Activated B cell treated with CpG ODN at 0.5 μM for 24 hours (primary cell): ENCODE data around the gene CEACAM3. TPM values are rescaled to one million over a fixed set of nuclear protein-coding genes. Genes with fewer than 3 reads are reported as not detected.
A peak's percentile ranks its signal among the peaks of the same experiment; 100 is the strongest.
"Not testable (repeated sequence)": the region's sequence is repeated elsewhere in the genome, so short reads cannot be mapped to it uniquely, and the experiment has no call there.

Experiments
- ATAC-seq: fragments of 200-7000 bp; cut with Tn5 transposase; one replicate; pipeline ENCODE4 v1.10.0; 2021; ENCODE audit warnings: low read depth, mild to moderate bottlenecking, moderate library complexity
- CTCF ChIA-PET: fragments of 350-600 bp; sonication (Branson Sonifier 250); formaldehyde crosslinking; loops from one replicate; lab custom pipeline; 2021; ENCODE audit warnings: antibody characterized with exemption; lab: Charles Lee
- POLR2A ChIA-PET: fragments of 350-600 bp; sonication (Branson Sonifier 250); formaldehyde crosslinking; loops from one replicate; lab custom pipeline; 2021; ENCODE audit warnings: antibody characterized with exemption; lab: Charles Lee
- DNase-seq: peaks from one replicate; pipeline ENCODE4 v3.0.0; 2022
- H3K27ac Mint-ChIP-seq: one replicate; pipeline ENCODE4 v1.8.0; 2020; ENCODE audit warnings: mixed read lengths
- H3K27me3 Mint-ChIP-seq: one replicate; pipeline ENCODE4 v1.8.0; 2021; ENCODE audit warnings: mixed read lengths
- H3K36me3 Mint-ChIP-seq: one replicate; pipeline ENCODE4 v1.8.0; 2021; ENCODE audit warnings: low read depth, mixed read lengths
- H3K4me1 Mint-ChIP-seq: one replicate; pipeline ENCODE4 v1.8.0; 2021; ENCODE audit warnings: mixed read lengths
- H3K4me3 Mint-ChIP-seq: one replicate; pipeline ENCODE4 v1.8.0; 2020; ENCODE audit warnings: mild to moderate bottlenecking, mixed read lengths
- H3K9me3 Mint-ChIP-seq: one replicate; pipeline ENCODE4 v1.8.0; 2020; ENCODE audit warnings: mixed read lengths
- intact Hi-C: fragments of 100-400 bp; cut with micrococcal nuclease; formaldehyde crosslinking; loops from one replicate; pipeline ENCODE4 v1.15.1; 2024
- total RNA-seq: library from RNA; stranded (reverse); gene quantifications from 2 replicates; pipeline ENCODE4 v1.2.3, GENCODE V29; 2022
- TF ChIP-seq, protein P1 (sequence below): fragments of 200-600 bp; IDR thresholded peaks from one replicate; pipeline ENCODE4 v1.8.0; 2022; ENCODE audit warnings: antibody characterized with exemption, mild to moderate bottlenecking

The CEACAM3 gene
- total RNA-seq, 1 donor from 2014 or later: not detected

DNA sequence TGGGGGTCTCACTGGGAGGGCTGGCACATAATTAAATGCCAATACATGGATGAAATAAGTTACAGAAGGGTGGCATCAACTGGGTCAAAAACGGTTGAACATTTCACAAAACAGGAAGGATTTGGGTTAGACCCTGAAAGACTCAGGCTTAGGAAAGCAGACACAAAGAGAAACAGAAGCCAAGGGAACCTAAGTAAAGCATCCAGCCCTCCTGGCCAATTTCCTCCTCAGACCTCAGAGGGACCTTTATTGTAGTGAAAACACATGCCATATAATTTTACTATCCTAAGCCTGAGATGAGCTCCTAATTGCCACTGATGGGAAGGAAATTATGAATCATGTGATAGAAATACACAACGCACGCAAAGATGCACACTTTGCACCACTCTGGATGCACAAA, 12.1 kb upstream of the CEACAM3 start:
- ATAC-seq: no peak
- Mint-ChIP-seq H3K36me3 (no peaks in the 10 kb centered on the region), H3K27me3 (peaks cover 16% of the 10 kb centered on the region), H3K4me1 (peaks cover 24% of the 10 kb centered on the region), H3K27ac (peak overlapping the region; percentile 33), H3K9me3 (no peaks in the 10 kb centered on the region), H3K4me3 (peak overlapping the region; percentile 50)
- no peak for DNase-seq
- TF ChIP-seq, protein P1, sequence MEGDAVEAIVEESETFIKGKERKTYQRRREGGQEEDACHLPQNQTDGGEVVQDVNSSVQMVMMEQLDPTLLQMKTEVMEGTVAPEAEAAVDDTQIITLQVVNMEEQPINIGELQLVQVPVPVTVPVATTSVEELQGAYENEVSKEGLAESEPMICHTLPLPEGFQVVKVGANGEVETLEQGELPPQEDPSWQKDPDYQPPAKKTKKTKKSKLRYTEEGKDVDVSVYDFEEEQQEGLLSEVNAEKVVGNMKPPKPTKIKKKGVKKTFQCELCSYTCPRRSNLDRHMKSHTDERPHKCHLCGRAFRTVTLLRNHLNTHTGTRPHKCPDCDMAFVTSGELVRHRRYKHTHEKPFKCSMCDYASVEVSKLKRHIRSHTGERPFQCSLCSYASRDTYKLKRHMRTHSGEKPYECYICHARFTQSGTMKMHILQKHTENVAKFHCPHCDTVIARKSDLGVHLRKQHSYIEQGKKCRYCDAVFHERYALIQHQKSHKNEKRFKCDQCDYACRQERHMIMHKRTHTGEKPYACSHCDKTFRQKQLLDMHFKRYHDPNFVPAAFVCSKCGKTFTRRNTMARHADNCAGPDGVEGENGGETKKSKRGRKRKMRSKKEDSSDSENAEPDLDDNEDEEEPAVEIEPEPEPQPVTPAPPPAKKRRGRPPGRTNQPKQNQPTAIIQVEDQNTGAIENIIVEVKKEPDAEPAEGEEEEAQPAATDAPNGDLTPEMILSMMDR: no peak
- ChIA-PET POLR2A (no interaction called here), CTCF (interaction anchor here (1.2 to 4.3 kb wide), 6 partner anchors 9 to 143 kb away, joined by 5 to 61 read pairs (median 8); partner anchors contain the start of genes CEACAM3 and CEACAM6)
- intact Hi-C loops: no loop called here

DNA sequence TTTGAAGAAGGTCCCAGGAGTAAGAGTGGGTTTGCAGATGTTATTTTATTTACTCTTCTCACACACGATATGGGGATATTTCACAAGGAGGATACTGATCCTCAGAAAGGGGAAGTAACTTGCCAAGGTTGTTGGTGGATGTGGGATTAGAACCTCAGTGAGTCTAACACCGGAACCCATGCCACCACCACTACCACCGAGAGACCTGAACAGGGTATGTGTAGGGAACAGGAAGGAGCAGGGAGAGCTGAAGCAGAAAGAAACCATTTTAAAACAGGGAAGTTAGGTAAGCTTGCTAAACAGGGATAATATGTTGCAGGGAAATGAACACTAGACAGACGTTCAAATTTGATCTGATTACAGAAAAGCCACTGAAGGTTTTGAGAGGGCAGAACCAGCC, 11.6 kb upstream of the CEACAM3 start:
- TF ChIP-seq, protein P1: no peak
- H3K27ac Mint-ChIP-seq: peak overlapping the region; percentile 33
- H3K4me3 Mint-ChIP-seq: peak overlapping the region; percentile 50
- ChIA-PET POLR2A (no interaction called here), CTCF (interaction anchor here (0.6 to 4.3 kb wide), 7 partner anchors 10 to 143 kb away, joined by 4 to 61 read pairs (median 7); partner anchors contain the start of genes CEACAM3 and CEACAM6)
- peaks cover 24% of the 10 kb centered on the region for H3K4me1 Mint-ChIP-seq
- intact Hi-C loops: loop anchor here (1.0 kb wide), 2 partner anchors 31 to 77 kb away; no protein-coding TSS in a partner anchor
- H3K36me3 Mint-ChIP-seq: no peaks in the 10 kb centered on the region
- ATAC-seq (peak; percentile 29), DNase-seq (no peak)
- no peaks in the 10 kb centered on the region for H3K9me3 Mint-ChIP-seq
- H3K27me3 Mint-ChIP-seq: peaks cover 14% of the 10 kb centered on the region

GRCh38 chr19:41785653-41786052, 10.7 kb upstream of the CEACAM3 start:
- no peaks in the 10 kb centered on the region for H3K9me3 Mint-ChIP-seq
- H3K4me3 Mint-ChIP-seq: peak overlapping the region; percentile 61
- ChIA-PET CTCF (interaction anchor here (1.2 to 4.3 kb wide), 6 partner anchors 10 to 144 kb away, joined by 5 to 61 read pairs (median 8); partner anchors contain the start of genes CEACAM3 and CEACAM6), POLR2A (no interaction called here)
- peaks cover 24% of the 10 kb centered on the region for H3K4me1 Mint-ChIP-seq
- intact Hi-C loops: loop anchor here (1.0 kb wide), 2 partner anchors 32 to 78 kb away; no protein-coding TSS in a partner anchor
- ATAC-seq (peak; percentile 92), DNase-seq (peak; percentile 36)
- no peaks in the 10 kb centered on the region for H3K36me3 Mint-ChIP-seq
- H3K27me3 Mint-ChIP-seq: peaks cover 16% of the 10 kb centered on the region
- TF ChIP-seq, protein P1: no peak
- H3K27ac Mint-ChIP-seq: no peak overlapping the region

GRCh38 chr19:41787055-41787454, 9.3 kb upstream of the CEACAM3 start:
- POLR2A ChIA-PET: no interaction called here
- ATAC-seq (no peak), DNase-seq (no peak)
- TF ChIP-seq, protein P1: no peak
- H3K4me1 Mint-ChIP-seq: peaks cover 24% of the 10 kb centered on the region
- intact Hi-C loops: no loop called here
- no peak overlapping the region for H3K27ac Mint-ChIP-seq
- H3K36me3 Mint-ChIP-seq: no peaks in the 10 kb centered on the region
- no peaks in the 10 kb centered on the region for H3K9me3 Mint-ChIP-seq
- no peak overlapping the region for H3K4me3 Mint-ChIP-seq
- CTCF ChIA-PET: interaction anchor here (1.0 to 3.5 kb wide), 5 partner anchors 8 to 145 kb away, joined by 3 to 16 read pairs (median 5); partner anchors contain the start of gene CEACAM3
- peaks cover 18% of the 10 kb centered on the region for H3K27me3 Mint-ChIP-seq

DNA sequence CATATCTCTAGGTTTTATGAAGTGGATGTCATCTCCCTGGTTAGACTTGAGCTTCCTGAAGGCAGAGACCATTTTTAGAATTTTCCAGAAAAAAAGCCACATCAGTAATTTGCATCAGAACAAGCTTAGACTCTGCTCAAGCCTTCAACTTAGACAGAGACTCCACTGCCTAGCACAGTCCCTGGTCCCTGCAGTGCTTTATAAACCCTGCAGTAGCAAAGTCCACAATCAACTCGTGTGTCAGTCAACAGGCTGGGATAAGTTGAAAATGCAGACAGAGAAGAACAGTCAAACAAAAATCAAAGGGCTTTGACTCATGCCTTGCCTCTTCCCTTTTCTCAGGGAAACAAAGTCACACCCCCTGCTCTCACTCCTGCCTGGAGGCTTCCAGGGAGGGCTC, 7.9 kb upstream of the CEACAM3 start:
- ATAC-seq, CTCF ChIA-PET, H3K36me3 Mint-ChIP-seq, DNase-seq, H3K4me3 Mint-ChIP-seq, H3K27ac Mint-ChIP-seq, intact Hi-C loops, POLR2A ChIA-PET, H3K9me3 Mint-ChIP-seq: not testable (repeated sequence)
- Mint-ChIP-seq H3K4me1 (peaks cover 25% of the 10 kb centered on the region), H3K27me3 (peaks cover 28% of the 10 kb centered on the region)

- H3K9me3 Mint-ChIP-seq, H3K4me3 Mint-ChIP-seq, ATAC-seq, H3K27ac Mint-ChIP-seq, intact Hi-C loops, H3K36me3 Mint-ChIP-seq, DNase-seq: not testable (repeated sequence)
- CTCF ChIA-PET: interaction anchor here (1.3 kb wide), 1 partner anchor 36 kb away, joined by 5 read pairs; no protein-coding TSS in a partner anchor
- Mint-ChIP-seq H3K27me3 (peaks cover 28% of the 10 kb centered on the region), H3K4me1 (peaks cover 21% of the 10 kb centered on the region)
- POLR2A ChIA-PET: interaction anchor here (0.6 kb wide), 1 partner anchor 46 kb away, joined by 10 read pairs; no protein-coding TSS in a partner anchor
Observed at GRCh38 chr19:41789053-41789452, 7.3 kb upstream of the CEACAM3 start.
